Endothelial cell of hepatic sinusoid (primary cell): ENCODE measurements around the gene ASB16.
"Not testable (repeated sequence)": the region's sequence is repeated elsewhere in the genome, so short reads cannot be mapped to it uniquely, and the experiment has no call there.

Experiments used
- in situ Hi-C: cut with HindIII; loops from 2 replicates; pipeline ENCODE4 v1.10.0; 2017; ENCODE audit warnings: low sequenced_read_pairs

The ASB16 gene, protein sequence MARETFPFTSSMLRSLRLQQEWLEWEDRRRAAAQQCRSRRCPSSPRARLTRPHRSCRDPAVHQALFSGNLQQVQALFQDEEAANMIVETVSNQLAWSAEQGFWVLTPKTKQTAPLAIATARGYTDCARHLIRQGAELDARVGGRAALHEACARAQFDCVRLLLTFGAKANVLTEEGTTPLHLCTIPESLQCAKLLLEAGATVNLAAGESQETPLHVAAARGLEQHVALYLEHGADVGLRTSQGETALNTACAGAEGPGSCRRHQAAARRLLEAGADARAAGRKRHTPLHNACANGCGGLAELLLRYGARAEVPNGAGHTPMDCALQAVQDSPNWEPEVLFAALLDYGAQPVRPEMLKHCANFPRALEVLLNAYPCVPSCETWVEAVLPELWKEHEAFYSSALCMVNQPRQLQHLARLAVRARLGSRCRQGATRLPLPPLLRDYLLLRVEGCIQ

DNA sequence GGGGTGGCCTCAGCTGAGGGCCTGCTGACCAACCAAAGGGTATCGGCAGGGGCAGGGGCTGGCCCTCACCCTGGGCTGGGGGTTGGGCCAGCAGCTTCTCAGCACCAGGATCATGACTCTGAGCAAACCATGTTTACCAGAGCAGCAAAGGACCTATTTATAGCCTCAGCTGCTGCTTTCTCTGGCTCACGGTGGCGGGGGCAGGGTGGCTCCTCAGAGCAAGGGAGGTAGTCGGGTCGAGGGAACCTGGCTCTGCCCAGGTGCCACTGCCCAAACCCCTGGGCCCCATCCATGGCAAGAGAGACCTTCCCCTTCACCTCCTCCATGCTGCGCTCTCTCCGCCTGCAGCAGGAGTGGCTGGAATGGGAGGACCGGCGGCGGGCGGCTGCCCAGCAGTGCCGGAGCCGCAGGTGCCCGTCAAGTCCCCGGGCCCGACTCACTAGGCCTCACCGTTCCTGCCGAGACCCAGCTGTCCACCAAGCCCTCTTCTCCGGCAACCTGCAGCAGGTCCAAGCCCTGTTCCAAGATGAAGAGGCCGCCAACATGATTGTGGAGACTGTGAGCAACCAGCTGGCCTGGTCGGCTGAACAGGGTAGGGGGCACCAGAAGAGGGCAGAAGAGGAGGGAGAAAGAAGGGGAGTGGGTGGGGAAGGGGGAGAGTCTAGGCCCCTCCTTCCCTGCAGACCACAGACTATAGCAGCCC is at the start of gene ASB16:
Gene ASB16 (plus strand): TSS at position 206 of the 703 bp plus-strand sequence. CDS start 86 bp downstream, at position 292.
- in situ Hi-C loops = no loop called here

DNA sequence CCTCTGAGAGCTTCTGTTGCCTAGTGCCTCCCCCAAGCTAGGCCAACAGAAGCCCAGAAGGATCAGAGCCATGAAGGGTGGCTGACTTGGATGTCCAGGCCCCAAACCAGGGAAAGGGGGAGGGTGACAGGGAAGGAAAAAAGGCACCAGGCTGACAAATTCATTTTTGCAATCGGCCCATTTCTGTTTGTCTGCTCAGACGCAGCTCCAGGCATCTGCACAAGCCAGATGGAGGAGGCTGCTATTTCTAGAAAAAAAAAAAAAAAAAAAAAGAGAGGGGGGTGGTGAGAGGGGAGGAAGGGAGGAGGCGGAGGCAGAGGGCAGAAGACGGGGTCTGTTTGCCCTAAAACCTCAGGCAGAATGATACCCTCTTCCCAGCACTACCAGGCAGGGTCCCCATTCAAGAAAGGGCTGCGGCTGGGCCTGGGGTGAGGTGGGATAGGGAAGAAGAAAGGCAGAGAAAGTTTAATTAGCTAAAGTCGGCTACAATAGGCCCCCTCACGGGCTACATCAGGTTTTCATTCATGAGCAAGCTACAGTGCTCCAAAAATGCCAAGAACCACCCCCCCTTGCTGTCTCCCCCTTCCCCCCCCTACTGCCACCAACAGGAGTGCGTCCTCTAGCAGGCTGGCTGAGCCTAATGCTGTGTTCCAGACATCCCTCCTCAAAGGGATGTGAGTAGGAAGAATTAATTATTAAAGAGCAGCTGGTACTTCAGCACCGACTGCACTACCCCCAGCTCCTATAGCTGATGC is 49.5 kb upstream of the ASB16 start:
- in situ Hi-C loops = no loop called here

DNA sequence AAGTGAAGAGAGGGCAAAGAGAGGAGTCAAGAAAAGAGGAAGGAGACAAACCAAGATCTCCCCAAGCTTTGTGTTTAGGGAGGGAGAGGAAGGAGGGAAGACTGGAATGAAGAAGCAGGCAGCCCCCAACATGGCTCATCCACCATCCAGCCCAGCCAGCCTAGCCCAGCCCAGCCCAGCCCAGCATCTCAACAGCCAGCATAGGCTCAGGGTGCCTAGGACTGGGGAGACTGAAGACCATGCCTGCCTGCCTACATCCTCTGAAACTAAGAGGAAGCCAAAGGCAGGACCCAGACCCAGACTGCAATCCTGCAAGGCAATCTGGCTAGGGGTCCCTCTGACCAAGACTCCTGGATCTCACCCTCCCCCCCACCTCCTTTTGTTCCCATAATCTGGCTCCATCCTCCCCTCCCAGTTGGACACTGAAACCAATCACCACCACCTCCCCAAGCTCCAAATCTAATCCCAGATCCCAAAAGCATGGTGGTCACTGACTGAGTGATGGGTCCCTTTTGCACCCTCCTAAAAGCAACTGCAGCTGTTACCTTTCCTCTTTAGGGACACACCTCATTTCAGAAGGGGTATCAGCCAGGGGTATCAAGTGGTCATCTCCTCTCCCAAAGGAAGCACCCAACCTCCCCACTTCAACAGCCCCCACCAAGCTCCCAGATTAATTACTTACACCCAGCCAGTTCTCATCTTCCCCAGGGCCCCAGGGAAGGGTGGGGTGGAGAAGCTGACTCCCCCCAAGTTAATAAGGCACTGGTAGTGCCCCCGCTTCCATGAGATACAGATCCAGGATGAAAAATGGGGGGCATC is 48.3 kb upstream of the ASB16 start:
- in situ Hi-C loops = no loop called here

DNA sequence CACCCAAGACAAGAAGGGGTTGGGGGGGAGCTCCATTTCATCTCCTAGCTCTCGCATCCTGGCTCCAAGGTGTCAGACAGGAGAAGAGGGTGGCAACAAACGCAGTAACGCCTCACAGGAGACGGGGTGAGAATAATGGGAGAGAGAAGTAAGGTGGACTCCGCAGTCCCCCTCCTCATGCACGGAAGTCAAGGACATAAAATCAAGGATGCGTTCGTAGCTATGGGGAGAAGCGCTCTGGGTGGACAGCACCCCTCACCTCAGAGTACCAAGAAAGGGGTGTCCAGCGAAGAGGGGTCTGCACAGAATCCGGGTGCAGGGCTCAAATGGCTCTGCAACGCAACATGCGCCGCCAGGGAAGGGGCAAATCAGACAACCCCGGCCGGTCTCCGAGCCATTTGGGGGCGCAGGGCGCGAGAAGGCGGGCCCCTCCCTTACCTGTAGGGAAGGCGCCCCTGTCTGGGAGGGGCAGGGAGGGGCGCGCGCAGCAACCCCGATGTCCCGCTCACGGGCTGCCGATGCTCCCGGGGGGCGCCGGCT is 47.6 kb upstream of the ASB16 start:
- in situ Hi-C loops = no loop called here

DNA sequence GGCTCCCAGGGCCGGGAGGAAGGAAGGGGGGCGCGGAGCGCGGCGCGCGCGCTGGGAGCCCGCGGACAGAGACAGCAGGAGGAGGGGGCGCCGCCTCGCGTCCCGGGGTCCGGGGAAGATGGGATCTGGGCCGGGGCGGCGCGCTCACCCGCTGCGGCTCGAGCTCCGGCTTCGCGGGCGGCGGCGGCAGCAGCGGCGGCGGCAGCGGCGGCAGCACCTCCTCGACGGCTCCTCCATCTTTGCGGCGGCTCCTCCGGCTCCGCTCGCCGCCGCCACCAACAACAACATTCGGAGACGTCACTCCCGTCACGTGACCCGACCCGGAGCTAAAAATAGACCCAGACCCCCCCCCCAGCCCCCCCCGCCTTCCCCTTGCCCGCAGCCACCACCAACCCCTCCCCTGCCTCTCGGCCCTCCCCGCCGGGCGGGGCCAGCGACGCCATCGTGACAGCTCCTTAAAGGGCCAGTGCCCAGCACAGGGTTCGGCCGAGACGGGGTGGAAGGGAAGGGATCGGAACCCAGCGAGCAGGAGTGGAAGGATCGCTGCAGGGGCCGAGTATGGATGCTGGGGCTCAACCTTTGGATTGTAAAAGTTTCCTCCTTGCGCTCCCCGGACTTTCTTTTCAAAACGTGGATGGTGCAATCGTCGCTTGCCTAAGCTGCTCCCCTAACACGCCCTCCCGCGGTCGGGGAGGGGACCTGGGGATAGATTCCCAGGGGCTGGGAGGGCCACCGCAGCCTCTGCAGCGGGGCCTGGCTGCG is 47.0 kb upstream of the ASB16 start, which contains the start of gene HDAC5:
Gene HDAC5 (minus strand): TSS at position 286 of the 762 bp plus-strand sequence. CDS start 6,126 bp downstream, outside the sequence.
- in situ Hi-C loops = no loop called here

DNA sequence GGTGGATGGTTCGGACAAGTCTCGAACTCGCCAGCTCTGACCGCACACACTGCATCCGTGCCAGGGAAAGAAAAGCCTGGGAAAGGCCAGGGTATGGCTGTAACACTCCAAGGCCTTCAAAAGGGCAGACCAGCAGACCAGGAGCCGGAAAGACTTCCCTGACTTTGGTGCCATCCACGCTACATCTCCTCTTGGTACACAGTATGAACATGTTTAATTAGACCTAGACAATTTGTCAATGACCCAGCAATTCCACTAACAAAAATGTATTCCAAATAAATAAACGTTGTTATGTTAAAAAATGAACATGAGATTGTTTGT is 46.4 kb upstream of the ASB16 start:
- in situ Hi-C loops = no loop called here

DNA sequence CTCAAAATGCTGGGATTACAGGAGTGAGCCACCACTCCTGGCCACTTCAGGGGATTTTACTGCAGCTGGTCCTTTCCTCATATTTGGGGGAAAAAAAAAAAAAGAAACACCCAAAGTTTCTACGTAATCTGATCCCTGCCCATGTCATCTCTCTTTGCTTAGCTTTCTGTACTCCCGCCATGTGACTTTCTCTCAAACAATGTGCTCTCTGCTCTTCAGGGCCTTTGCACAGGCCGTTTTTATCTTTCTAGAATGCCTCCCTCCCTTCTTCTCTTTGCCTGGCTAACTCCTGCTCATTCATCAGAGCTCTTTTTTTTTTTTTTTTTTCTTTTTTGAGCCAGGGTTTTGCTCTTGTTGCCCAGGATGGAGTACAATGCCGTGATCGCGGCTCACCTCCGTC is 42.1 kb upstream of the ASB16 start:
- in situ Hi-C loops = no loop called here

DNA sequence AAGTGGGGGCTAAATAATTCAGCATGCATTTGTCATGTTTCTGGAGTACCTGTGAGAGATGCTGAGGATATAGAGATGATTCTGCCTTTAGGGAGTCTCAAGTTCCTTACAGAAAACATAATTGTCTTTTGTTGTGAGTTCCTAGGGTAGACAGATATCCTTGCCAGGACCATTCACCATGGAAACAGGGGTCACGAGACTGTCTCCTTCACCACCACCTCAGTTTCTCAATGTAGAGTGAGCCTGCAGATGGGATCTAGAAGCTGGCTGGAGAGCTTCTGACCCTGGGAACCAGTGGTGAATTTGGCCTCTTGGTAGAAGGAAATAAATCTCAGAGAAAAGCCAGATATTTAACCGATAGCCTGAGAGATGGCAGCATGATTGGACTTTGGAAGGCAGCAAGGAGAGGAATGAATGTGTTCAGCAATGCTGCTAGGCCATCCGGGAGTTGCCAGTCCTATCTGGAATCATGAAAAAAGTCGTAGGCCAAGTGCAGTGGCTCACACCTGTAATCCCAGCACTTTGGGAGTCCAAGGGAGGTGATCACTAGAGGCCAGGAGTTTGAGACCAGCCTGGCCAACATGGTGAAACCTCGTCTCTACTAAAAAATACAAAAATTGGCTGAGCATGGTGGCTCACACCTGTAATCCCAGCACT is 39.7 kb upstream of the ASB16 start:
- in situ Hi-C loops = no loop called here

DNA sequence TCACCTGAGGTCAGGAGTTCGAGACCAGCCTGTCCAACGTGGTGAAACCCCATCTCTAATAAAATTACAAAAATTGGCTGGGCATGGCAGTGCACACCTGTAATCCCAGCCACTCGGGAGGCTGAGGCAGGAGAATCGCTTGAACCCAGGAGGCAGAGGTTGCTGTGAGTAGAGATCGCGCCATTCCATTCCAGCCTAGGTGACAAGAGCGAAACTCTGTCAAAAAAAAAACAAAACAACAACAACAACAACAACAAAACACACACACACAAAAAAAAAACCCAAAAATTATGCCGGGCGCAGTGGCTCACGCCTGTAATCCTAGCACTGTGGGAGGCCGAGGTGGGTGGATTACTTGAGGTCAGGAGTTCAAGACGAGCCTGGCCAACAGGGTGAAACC is 39.1 kb upstream of the ASB16 start:
- in situ Hi-C loops = not testable (repeated sequence)

DNA sequence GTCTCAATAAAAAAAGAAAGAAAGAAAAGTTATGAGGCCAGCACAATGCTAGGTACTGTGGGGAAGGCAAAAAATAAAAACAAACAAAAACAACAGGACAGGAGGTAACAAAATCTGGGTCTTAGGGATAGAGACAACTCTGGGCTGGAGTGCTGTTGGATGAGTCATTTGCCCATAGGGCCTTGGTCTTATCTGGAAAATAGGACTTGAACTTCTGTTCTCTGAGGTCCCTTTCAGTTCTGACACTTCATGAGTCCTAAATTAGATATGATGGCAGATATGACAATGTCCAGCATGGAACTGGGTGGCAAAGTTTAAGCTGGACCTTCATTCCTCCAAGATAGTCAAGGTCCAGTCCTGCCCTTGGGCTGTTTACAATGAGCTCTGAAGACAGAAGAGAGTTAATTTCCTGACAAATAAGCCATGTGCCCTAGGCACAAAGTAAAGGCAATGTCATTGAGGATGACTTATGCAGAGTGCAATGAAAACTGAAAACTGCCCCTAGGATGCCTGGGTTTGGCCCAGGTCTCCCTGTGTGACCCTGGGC is 38.2 kb upstream of the ASB16 start:
- in situ Hi-C loops = no loop called here

DNA sequence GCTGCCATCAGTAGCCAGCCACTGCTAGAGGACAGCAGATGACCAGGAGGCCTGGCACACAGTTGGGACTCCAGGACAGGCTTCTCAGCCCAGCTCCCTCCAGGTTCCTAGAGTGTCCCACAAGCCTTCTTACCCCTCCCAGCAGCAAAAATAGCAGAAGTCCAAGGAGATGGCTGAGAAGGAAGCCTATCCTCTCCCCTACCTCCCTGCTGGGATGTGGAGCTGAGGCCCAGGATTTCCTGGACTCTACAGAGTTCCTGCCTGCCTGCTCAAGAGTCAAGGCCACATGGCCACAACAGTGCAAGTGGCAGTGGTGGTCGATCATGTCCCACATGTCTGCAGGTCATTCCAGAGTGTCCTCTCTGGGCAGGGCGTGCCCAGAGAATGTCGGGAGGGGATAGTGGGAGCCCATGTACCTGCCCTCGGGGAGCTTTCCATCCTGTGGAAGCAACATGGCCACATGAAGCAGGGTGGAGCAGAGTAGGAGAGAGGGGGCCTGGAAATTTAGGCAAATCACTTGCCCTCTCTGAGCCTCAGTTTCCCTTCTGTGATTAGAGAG is 36.5 kb upstream of the ASB16 start:
- in situ Hi-C loops = no loop called here

DNA sequence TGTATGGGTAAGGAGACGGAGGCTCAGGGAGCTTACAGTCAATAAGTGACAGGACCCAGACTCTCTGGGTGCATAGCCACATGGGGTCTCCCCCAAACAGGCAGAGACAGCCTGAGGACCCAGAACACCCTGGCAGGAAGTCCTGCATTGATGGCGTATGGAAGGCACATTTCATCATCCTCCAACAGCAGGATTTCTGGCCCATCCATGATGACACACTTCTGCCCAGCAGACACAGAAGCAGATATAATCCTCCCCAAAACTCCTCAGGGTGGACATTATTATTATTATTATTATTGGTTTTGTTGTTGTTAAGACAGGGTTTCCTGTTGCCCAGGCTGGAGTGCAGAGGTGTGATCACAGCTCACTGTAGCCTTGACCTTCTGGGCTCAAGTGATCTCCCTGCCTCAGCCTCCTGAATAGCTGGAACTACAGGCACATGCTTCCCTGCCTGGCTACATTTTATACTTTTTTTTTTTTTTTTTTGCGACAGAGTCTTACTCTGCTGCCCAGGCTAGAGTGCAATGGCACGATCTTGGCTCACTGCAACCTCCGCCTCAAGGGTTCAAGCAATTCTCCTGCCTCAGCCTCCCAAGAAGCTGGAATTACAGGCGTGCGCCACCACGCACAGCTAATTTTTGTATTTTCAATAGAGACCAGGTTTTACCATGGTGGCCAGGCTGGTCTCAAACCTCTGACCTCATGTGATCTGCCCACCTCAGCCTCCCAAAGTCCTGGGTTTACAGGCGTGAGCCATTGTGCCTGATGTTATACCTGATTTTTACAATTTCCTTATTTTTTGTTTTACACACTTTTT is 35.5 kb upstream of the ASB16 start:
- in situ Hi-C loops = no loop called here

DNA sequence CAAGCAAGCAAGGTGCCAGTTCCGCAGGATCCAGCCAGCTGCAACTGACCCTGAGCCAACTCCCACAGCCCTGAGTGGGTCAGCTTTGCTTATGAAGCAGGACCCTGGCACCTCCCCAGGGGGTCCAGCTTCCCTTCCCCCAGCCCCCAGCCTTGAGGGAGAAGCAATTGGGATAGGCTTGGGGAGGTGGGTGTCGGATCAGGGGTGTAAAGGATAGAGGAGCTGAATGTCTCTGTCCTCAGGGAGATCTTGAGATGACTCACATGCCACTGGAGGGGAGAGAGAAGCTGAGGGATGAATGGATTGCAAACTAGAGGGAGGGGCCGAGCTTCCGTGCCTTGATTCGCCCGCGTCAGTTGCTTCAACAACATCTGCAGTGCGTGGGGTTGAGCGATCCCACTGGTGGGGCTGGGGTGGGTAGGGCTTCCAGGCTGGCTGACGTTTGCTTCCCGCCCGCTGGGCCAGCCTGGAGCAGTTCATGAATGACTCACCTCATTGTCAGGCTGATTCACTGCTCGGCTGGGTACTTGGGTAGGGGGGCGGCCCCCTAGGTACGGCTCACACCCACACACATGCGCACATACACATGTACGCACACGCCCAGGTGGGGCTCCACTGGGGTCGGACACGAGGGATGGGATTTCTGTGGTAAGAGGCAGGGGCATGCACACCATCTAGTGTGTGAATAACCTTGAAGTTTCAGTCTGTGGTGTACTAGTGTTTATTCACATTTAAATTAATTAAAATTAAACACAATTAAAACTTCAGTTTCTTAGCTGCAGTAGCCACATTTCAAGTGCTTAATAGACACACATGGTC is 32.4 kb upstream of the ASB16 start:
- in situ Hi-C loops = no loop called here

DNA sequence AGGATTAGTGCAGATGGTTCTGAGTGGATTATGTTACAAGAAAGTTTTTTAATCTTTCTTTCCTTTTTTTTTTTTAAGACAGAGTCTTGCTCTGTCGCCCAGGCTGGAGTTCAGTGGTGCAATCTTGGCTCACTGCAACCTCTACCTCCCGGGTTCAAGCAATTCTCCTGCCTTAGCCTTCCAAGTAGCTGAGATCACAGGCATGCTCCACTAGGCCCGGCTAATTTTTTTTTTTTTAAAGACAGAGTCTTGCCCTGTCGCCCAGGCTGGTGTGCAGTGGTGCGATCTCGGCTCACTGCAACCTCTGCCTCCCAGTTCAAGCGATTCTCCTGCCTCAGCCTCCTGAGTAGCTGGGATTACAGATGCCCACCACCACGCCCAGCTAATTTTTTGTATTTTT is 26.6 kb upstream of the ASB16 start:
- in situ Hi-C loops = not testable (repeated sequence)

DNA sequence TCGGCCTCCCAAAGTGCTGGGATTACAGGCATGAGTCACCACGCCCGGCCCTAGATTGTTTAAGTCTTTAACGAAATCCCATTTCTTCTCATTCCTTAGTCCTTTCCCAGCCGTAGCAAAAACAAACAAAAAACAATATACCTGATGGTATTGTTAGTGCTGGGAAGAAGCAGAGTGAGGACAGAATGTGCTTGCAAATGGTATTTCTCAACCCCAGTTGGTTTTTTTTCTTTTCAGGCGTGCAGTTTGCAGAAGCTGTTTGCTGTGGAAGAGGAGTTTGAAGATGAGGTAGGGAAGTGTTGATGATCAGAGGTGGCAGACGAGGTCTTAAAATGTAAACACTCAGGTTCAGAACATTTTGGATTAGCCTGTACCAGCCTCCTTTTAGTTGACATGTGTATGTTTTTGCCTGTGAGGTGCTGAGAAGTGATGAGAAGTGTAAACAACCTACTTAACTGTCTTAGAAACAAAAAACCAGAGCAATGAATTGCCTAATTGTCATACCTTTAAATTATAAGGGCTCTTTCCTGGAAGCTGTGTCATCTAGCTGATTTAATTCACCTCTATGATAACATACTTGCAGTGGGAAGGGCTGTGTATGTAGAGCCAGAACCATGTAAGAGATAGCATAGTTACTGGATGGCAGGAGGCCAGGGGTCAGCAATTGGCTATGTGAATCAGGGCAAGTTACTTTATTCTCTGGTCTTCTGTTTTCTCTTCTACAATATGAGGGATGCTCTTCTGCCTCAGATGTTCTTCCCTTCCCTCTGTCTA is 25.4 kb upstream of the ASB16 start:
- in situ Hi-C loops = no loop called here
